HEK293 (cell line): ENCODE results near the gene NEAT1.

Experiments
- SALL2 ChIP-seq: fragments of 450-650 bp; formaldehyde crosslinking; IDR thresholded peaks from 2 replicates; pipeline ENCODE4 v1.5.0; 2017; ENCODE audit warnings: missing biosample characterization, mild to moderate bottlenecking, missing genetic modification characterization, borderline replicate concordance
- SP7 ChIP-seq: fragments of 450-650 bp; formaldehyde crosslinking; IDR thresholded peaks from 2 replicates; pipeline ENCODE4 v1.5.1; 2016; ENCODE audit warnings: missing biosample characterization, missing genetic modification characterization
- ZBTB1 ChIP-seq: fragments of 450-650 bp; formaldehyde crosslinking; IDR thresholded peaks from 2 replicates; pipeline ENCODE4 v1.5.1; 2016; ENCODE audit warnings: missing biosample characterization, missing genetic modification characterization
- ZBTB7A ChIP-seq: fragments of 450-650 bp; formaldehyde crosslinking; IDR thresholded peaks from 2 replicates; pipeline ENCODE4 v1.5.1; 2016; ENCODE audit warnings: low read depth, missing biosample characterization, missing genetic modification characterization
- TF ChIP-seq, protein P1 (sequence below): fragments of 450-650 bp; formaldehyde crosslinking; IDR thresholded peaks from 2 replicates; pipeline ENCODE4 v1.5.1; 2016; ENCODE audit warnings: missing biosample characterization, missing genetic modification characterization

- TF ChIP-seq, protein P1, sequence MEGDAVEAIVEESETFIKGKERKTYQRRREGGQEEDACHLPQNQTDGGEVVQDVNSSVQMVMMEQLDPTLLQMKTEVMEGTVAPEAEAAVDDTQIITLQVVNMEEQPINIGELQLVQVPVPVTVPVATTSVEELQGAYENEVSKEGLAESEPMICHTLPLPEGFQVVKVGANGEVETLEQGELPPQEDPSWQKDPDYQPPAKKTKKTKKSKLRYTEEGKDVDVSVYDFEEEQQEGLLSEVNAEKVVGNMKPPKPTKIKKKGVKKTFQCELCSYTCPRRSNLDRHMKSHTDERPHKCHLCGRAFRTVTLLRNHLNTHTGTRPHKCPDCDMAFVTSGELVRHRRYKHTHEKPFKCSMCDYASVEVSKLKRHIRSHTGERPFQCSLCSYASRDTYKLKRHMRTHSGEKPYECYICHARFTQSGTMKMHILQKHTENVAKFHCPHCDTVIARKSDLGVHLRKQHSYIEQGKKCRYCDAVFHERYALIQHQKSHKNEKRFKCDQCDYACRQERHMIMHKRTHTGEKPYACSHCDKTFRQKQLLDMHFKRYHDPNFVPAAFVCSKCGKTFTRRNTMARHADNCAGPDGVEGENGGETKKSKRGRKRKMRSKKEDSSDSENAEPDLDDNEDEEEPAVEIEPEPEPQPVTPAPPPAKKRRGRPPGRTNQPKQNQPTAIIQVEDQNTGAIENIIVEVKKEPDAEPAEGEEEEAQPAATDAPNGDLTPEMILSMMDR (tag by site-specific recombination): no peak
- no peak for TF ChIP-seq ZBTB7A (tag by site-specific recombination)
- TF ChIP-seq SP7 (tag by site-specific recombination): no peak
- TF ChIP-seq ZBTB1 (tag by site-specific recombination): no peak
- no peak for TF ChIP-seq SALL2 (tag by site-specific recombination)
Measured at GRCh38 chr11:65440831-65441499, 18.4 kb downstream of the NEAT1 start.
